IMR-90 (cell line): ENCODE data around the gene ZDHHC14.

ENCODE experiments used
- BHLHE40 ChIP-seq: fragments of 150-350 bp; IDR thresholded peaks from 2 replicates; pipeline ENCODE4 v1.6.1; 2016; ENCODE audit warnings: mild to moderate bottlenecking, low read depth, low read length
- CEBPB ChIP-seq: IDR thresholded peaks from 2 replicates; pipeline ENCODE4 v1.6.1; 2012; ENCODE audit warnings: low read depth, low read length, improper control_type of control experiment
- MAFK ChIP-seq: IDR thresholded peaks from 2 replicates; pipeline ENCODE4 v1.6.1; 2012; ENCODE audit warnings: low read depth, low read length, improper control_type of control experiment
- MAZ ChIP-seq: IDR thresholded peaks from 2 replicates; pipeline ENCODE4 v1.6.1; 2012; ENCODE audit warnings: low read depth, mild to moderate bottlenecking, low read length, improper control_type of control experiment, moderate library complexity, borderline replicate concordance
- NFE2L2 ChIP-seq: fragments of 150-350 bp; IDR thresholded peaks from 2 replicates; pipeline ENCODE4 v1.6.1; 2016; ENCODE audit warnings: low read depth, mild to moderate bottlenecking, low read length
- POLR2A ChIP-seq: IDR thresholded peaks from 2 replicates; pipeline ENCODE4 v1.6.1; 2012; ENCODE audit warnings: mild to moderate bottlenecking, low read depth, low read length
- RAD21 ChIP-seq: IDR thresholded peaks from 2 replicates; pipeline ENCODE4 v1.6.1; 2012; ENCODE audit warnings: low read length, improper control_type of control experiment
- TF ChIP-seq, protein P1 (sequence below): conservative IDR thresholded peaks from 2 replicates; pipeline ENCODE4 v1.5.1; 2012; ENCODE audit warnings: mild to moderate bottlenecking, low read depth, low read length, improper control_type of control experiment
- TF ChIP-seq, protein P2 (sequence below): fragments of 150-350 bp; IDR thresholded peaks from 2 replicates; pipeline ENCODE4 v1.6.1; 2016; ENCODE audit warnings: low read depth, mild to moderate bottlenecking, low read length, moderate library complexity, borderline replicate concordance

DNA sequence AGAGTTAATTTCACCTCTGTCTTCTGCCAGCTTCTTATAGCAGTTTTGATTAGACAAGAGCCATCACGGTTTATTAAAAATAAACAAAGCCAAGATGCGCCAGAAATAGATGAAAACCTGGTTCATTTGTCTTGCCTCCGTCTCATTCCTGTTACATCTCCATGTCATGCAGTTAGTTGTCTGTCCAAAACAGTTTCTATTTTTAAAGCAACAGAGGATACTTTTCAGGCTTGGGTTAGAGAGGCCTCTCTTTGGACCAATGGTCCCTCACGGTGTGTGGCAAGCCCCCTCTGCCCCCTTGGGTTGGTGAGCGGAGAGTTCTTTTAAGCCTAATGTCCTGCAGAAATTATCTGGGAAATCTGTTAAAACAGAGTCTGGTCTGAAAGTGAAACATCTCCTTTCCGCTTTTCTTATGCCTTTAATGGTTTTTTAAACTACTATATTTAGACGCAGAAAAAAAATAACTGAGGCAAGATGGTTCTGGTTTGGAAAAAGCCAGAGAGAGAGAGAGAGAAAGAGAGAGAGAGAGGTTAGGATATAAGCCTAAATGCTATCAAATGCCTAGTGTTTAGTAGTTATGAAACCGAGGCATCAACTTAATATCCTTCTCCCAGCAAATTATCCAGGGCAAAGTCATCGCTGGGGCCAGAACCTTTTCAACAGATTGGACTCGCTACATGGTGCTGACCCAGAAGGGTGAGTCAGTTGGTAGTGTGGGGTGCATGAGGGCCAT lies 64.5 kb downstream of the ZDHHC14 start:
- TF ChIP-seq NFE2L2 (no peak), MAZ (no peak), POLR2A (no peak), CEBPB (no peak), MAFK (no peak), RAD21 (no peak), BHLHE40 (no peak)
- TF ChIP-seq, protein P1, sequence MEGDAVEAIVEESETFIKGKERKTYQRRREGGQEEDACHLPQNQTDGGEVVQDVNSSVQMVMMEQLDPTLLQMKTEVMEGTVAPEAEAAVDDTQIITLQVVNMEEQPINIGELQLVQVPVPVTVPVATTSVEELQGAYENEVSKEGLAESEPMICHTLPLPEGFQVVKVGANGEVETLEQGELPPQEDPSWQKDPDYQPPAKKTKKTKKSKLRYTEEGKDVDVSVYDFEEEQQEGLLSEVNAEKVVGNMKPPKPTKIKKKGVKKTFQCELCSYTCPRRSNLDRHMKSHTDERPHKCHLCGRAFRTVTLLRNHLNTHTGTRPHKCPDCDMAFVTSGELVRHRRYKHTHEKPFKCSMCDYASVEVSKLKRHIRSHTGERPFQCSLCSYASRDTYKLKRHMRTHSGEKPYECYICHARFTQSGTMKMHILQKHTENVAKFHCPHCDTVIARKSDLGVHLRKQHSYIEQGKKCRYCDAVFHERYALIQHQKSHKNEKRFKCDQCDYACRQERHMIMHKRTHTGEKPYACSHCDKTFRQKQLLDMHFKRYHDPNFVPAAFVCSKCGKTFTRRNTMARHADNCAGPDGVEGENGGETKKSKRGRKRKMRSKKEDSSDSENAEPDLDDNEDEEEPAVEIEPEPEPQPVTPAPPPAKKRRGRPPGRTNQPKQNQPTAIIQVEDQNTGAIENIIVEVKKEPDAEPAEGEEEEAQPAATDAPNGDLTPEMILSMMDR, result no peak
- TF ChIP-seq, protein P2, sequence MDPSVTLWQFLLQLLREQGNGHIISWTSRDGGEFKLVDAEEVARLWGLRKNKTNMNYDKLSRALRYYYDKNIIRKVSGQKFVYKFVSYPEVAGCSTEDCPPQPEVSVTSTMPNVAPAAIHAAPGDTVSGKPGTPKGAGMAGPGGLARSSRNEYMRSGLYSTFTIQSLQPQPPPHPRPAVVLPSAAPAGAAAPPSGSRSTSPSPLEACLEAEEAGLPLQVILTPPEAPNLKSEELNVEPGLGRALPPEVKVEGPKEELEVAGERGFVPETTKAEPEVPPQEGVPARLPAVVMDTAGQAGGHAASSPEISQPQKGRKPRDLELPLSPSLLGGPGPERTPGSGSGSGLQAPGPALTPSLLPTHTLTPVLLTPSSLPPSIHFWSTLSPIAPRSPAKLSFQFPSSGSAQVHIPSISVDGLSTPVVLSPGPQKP, result no peak
